BJ (cell line): ENCODE data around the gene SEPTIN7. TPM values are rescaled to one million over a fixed set of nuclear protein-coding genes. Genes with fewer than 3 reads are reported as not detected.
A peak's percentile ranks its signal among the peaks of the same experiment; 100 is the strongest.

Experiments used
- CTCF ChIA-PET: fragments of 350-600 bp; formaldehyde crosslinking; extraction: SDS; loops from one replicate; lab custom pipeline; 2021; ENCODE audit warnings: antibody characterized with exemption, inconsistent platforms; lab: Yijun Ruan, JAX
- POLR2A ChIA-PET: fragments of 300-600 bp; sonication (Branson Sonifier 250); formaldehyde crosslinking; extraction: SDS; loops from one replicate; lab custom pipeline; 2021; ENCODE audit warnings: antibody characterized with exemption; lab: Charles Lee
- DNase-seq: peaks from one replicate; pipeline ENCODE4 v3.0.0-alpha.2; 2011; ENCODE audit warnings: low read depth
- H3K27me3 ChIP-seq: 2 replicates; pipeline ENCODE4 v1.6.0; 2011; ENCODE audit warnings: low read length; ENCODE audit not compliant: control insufficient read depth, insufficient read depth
- H3K36me3 ChIP-seq: 2 replicates; pipeline ENCODE4 v1.5.1; 2011; ENCODE audit warnings: low read length; ENCODE audit not compliant: control insufficient read depth, insufficient read depth
- H3K4me3 ChIP-seq: 2 replicates; pipeline ENCODE4 v1.5.1; 2011; ENCODE audit warnings: low read depth, mild to moderate bottlenecking, control low read depth, low read length
- CTCF ChIP-seq: IDR thresholded peaks from 2 replicates; pipeline ENCODE4 v1.5.1; 2011; ENCODE audit warnings: low read depth, mild to moderate bottlenecking, control low read depth, inconsistent platforms, low read length, moderate library complexity; ENCODE audit not compliant: insufficient read depth
- polyA plus RNA-seq: library from polyadenylated mRNA; depleted of rRNA; stranded (reverse); fragments of >200 nt; gene quantifications from 2 replicates; pipeline ENCODE4 v1.2.3, GENCODE V29; 2011

Gene SEPTIN7
- polyA plus RNA-seq, 1 experiment: 152 TPM

DNA sequence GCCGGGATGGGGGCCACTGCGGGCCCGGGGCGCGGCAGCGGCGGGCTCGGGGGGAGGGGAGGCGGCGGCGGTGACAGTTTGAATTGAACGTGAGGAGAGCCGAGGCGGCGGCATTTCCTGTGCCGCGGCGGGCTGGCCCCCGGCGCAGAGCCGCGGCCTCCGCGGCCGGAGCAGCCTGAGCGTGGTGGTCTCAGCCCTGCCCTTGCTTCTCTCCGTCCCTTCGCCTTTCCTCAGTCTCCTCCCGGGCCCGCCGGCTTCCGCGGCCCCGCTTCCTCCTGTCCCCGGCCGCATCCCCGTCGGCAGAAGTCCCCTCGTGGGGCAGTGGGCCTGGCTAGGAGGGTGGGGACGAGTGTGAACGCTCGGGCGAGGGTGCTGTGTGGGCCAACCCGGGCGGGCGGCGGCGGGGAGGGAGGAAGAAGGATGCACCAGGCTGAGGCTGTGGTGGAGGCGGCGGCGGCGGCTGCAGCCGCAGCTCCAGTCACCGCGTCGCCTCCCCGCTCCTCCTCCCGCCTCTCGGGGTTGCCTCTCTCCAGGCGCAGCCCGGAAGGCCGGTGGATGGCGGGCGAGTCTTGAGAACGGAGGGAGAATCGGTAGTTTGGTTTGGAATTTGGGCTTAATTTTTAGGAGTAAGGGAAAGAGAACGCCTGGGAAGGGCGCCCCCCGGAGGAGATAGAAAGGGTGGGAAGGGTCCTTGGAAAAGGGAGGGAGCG is 690 bp downstream of the SEPTIN7 start:
- no peak for DNase-seq
- peak; percentile 78 for TF ChIP-seq CTCF
- H3K4me3 ChIP-seq: peak overlapping the region; percentile 85
- CTCF ChIA-PET: interaction anchor here (0.6 to 6.9 kb wide), 22 partner anchors 11 to 457 kb away, joined by 3 to 51 read pairs (median 3); no protein-coding TSS in a partner anchor
- POLR2A ChIA-PET: interaction anchor here (0.5 to 0.6 kb wide), 2 partner anchors 11 to 16 kb away, joined by 3 to 16 read pairs; no protein-coding TSS in a partner anchor
- no peaks in the 10 kb centered on the region for H3K36me3 ChIP-seq
- no peaks in the 10 kb centered on the region for H3K27me3 ChIP-seq

- CTCF ChIA-PET: interaction anchor here (0.8 to 6.9 kb wide), 13 partner anchors 11 to 105 kb away, joined by 3 to 51 read pairs (median 4); no protein-coding TSS in a partner anchor
- Histone ChIP-seq H3K36me3 (no peaks in the 10 kb centered on the region), H3K4me3 (peak overlapping the region; percentile 85), H3K27me3 (no peaks in the 10 kb centered on the region)
- TF ChIP-seq CTCF: no peak
- no peak for DNase-seq
- POLR2A ChIA-PET: interaction anchor here (0.5 kb wide), 1 partner anchor 17 kb away, joined by 3 read pairs; no protein-coding TSS in a partner anchor
Observed at GRCh38 chr7:35802102-35802466, 1.2 kb downstream of the SEPTIN7 start.

DNA sequence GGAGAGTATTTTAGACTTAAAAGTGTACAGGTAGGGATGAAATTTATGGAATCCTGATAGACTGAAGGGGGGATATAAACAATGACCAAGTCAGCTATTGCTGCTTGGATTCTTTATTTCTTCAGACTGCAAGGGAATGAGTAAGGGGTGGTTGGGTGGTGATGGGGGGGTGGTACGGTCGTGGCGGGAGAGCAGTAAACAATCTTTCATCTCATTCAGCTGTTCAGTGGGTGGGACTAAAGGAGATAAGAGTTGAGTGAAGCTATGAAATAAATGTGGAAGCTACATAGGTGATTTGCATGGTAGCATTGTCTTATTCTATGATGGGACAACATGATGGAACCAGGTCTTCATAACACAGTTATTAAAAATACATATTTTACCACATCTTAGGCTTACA is 1.8 kb downstream of the SEPTIN7 start:
- no peak for DNase-seq
- peak overlapping the region; percentile 85 for H3K4me3 ChIP-seq
- POLR2A ChIA-PET: no interaction called here
- H3K27me3 ChIP-seq: no peaks in the 10 kb centered on the region
- no peak for TF ChIP-seq CTCF
- CTCF ChIA-PET: interaction anchor here (0.8 to 6.9 kb wide), 14 partner anchors 10 to 104 kb away, joined by 3 to 51 read pairs (median 4); no protein-coding TSS in a partner anchor
- H3K36me3 ChIP-seq: no peaks in the 10 kb centered on the region

- Histone ChIP-seq H3K36me3 (no peaks in the 10 kb centered on the region), H3K4me3 (no peak overlapping the region), H3K27me3 (no peaks in the 10 kb centered on the region)
- no peak for DNase-seq
- no peak for TF ChIP-seq CTCF
- CTCF ChIA-PET: interaction anchor here (1.6 to 6.9 kb wide), 2 partner anchors 34 to 94 kb away, joined by 3 to 51 read pairs; no protein-coding TSS in a partner anchor
- POLR2A ChIA-PET: no interaction called here
Observed at GRCh38 chr7:35804231-35804970, 3.5 kb downstream of the SEPTIN7 start.

- no peak for TF ChIP-seq CTCF
- Histone ChIP-seq H3K36me3 (no peaks in the 10 kb centered on the region), H3K27me3 (no peaks in the 10 kb centered on the region), H3K4me3 (no peak overlapping the region)
- ChIA-PET CTCF (interaction anchor here (6.9 kb wide), 1 partner anchor 96 kb away, joined by 51 read pairs; no protein-coding TSS in a partner anchor), POLR2A (no interaction called here)
- no peak for DNase-seq
Observed at GRCh38 chr7:35805876-35806275, 5.0 kb downstream of the SEPTIN7 start.
